Neural progenitor cell (in vitro differentiated cells): ENCODE results near the gene NPC1L1. TPM values are rescaled to one million over a fixed set of nuclear protein-coding genes. Genes with fewer than 3 reads are reported as not detected.
A peak's percentile ranks its signal among the peaks of the same experiment; 100 is the strongest.

Source experiments
- DNase-seq: peaks from one replicate; pipeline ENCODE4 v3.0.0-alpha.2; 2016; ENCODE audit warnings: low spot score
- H2AFZ ChIP-seq: fragments of 200-600 bp; sonication (generic); replicated peaks from 2 replicates; pipeline ENCODE4 v1.6.1; 2016; ENCODE audit warnings: antibody characterized with exemption
- H3F3A ChIP-seq: fragments of 200-600 bp; sonication (generic); 2 replicates; pipeline ENCODE4 v1.6.1; 2016; ENCODE audit warnings: antibody characterized with exemption, low read depth
- H3K27ac ChIP-seq: fragments of 200-600 bp; sonication (generic); 2 replicates; pipeline ENCODE4 v1.5.1; 2016; ENCODE audit warnings: mild to moderate bottlenecking
- H3K27me3 ChIP-seq: fragments of 200-600 bp; sonication (generic); 2 replicates; pipeline ENCODE4 v1.6.1; 2016; ENCODE audit warnings: mild to moderate bottlenecking, moderate library complexity
- H3K36me3 ChIP-seq: fragments of 200-600 bp; sonication (generic); 2 replicates; pipeline ENCODE4 v1.5.1; 2016
- H3K4me1 ChIP-seq: fragments of 200-600 bp; sonication (generic); 2 replicates; pipeline ENCODE4 v1.6.1; 2016; ENCODE audit warnings: mixed run types
- H3K4me2 ChIP-seq: fragments of 200-600 bp; sonication (generic); 2 replicates; pipeline ENCODE4 v1.6.1; 2016
- H3K4me3 ChIP-seq: fragments of 200-600 bp; sonication (generic); 2 replicates; pipeline ENCODE4 v1.5.1; 2016
- H3K79me2 ChIP-seq: fragments of 200-600 bp; sonication (generic); 2 replicates; pipeline ENCODE4 v1.6.1; 2016; ENCODE audit warnings: low read depth
- H3K9ac ChIP-seq: fragments of 200-600 bp; sonication (generic); 2 replicates; pipeline ENCODE4 v1.6.1; 2016
- H3K9me3 ChIP-seq: fragments of 200-600 bp; sonication (generic); 2 replicates; pipeline ENCODE4 v1.5.1; 2016; ENCODE audit warnings: low read depth
- H4K20me1 ChIP-seq: fragments of 200-600 bp; sonication (generic); 2 replicates; pipeline ENCODE4 v1.6.1; 2016; ENCODE audit warnings: low read depth
- H3K27ac Mint-ChIP-seq: 3 replicates; pipeline ENCODE4 v1.8.0; 2021; ENCODE audit warnings: mixed read lengths
- H3K27me3 Mint-ChIP-seq: 2 replicates; pipeline ENCODE4 v1.8.0; 2022; ENCODE audit warnings: low read depth, mild to moderate bottlenecking, inconsistent platforms, moderate library complexity, mixed read lengths; ENCODE audit not compliant: insufficient read depth
- H3K36me3 Mint-ChIP-seq: 3 replicates; pipeline ENCODE4 v1.8.0; 2021; ENCODE audit warnings: mixed read lengths
- H3K4me1 Mint-ChIP-seq: 3 replicates; pipeline ENCODE4 v1.8.0; 2021; ENCODE audit warnings: mixed read lengths
- H3K4me3 Mint-ChIP-seq: 3 replicates; pipeline ENCODE4 v1.8.0; 2021; ENCODE audit warnings: mild to moderate bottlenecking, moderate library complexity, mixed read lengths
- H3K9me3 Mint-ChIP-seq: 3 replicates; pipeline ENCODE4 v1.8.0; 2020; ENCODE audit warnings: mixed read lengths
- EZH2 ChIP-seq: fragments of 200-600 bp; sonication (generic); IDR thresholded peaks from 2 replicates; pipeline ENCODE4 v1.6.1; 2017; ENCODE audit warnings: antibody characterized with exemption, mild to moderate bottlenecking, moderate library complexity
- EZH2phosphoT487 ChIP-seq: fragments of 200-600 bp; sonication (generic); IDR thresholded peaks from 2 replicates; pipeline ENCODE4 v1.6.1; 2017; ENCODE audit warnings: antibody characterized with exemption
- total RNA-seq: library from RNA; depleted of rRNA; stranded (reverse); fragments of >200 nt; gene quantifications from 2 replicates; pipeline ENCODE4 v1.2.3, GENCODE V29; 2015; ENCODE audit warnings: low replicate concordance
- TF ChIP-seq, protein P1 (sequence below): fragments of 200-600 bp; sonication (generic); IDR thresholded peaks from 2 replicates; pipeline ENCODE4 v1.5.1; 2017; ENCODE audit warnings: antibody characterized with exemption, mild to moderate bottlenecking

Gene NPC1L1
- total RNA-seq, 1 donor from 2014 or later = not detected

DNA sequence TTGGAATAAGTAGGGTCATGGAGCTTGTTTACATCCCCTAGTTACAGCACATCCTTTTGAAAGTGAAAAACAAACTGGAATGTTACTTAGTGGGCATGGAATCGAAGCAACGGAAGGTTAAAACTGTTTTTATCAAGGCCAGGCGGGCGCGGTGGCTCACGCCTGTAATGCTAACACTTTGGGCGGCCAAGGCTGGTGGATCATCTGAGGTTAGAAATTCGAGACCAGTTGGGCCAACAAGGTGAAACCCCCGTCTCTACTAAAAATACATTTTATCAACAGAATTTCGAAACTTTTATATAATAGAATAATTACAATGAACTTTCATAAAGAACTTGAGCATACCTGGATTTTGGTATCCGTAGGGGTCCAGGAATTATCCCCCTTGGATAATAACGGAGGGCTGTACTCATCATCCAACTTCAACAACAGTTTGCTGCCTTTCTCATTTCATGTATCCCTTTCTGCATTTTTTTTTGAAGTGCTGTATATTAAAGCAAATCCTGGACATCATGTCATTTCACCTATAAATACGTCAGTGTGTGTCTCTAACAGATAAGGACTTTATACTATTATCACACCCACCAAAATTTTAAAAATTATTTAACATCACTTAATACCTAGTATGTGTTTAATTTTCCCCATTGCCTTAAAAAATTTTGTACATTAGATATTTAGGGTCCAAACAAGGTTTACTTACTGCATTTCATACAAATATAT, 42.2 kb upstream of the NPC1L1 start:
- Histone ChIP-seq H3K79me2 (peaks cover 24% of the 10 kb centered on the region), H3K36me3 (no peaks in the 10 kb centered on the region), H3F3A (peaks cover 22% of the 10 kb centered on the region), H3K4me2 (peak overlapping the region; percentile 72), H3K9me3 (no peaks in the 10 kb centered on the region), H3K4me1 (peaks cover 9% of the 10 kb centered on the region), H2AFZ (peak overlapping the region; percentile 45), H3K27me3 (no peaks in the 10 kb centered on the region), H3K9ac (no peak overlapping the region), H3K27ac (no peak overlapping the region), H4K20me1 (peaks cover 9% of the 10 kb centered on the region), H3K4me3 (peak overlapping the region; percentile 60)
- H3K27ac Mint-ChIP-seq = peak overlapping the region; percentile 92
- no peak for DNase-seq
- H3K36me3 Mint-ChIP-seq = peaks cover 15% of the 10 kb centered on the region
- H3K9me3 Mint-ChIP-seq = no peaks in the 10 kb centered on the region
- peaks cover 1% of the 10 kb centered on the region for H3K27me3 Mint-ChIP-seq
- peaks cover 25% of the 10 kb centered on the region for H3K4me1 Mint-ChIP-seq
- peak overlapping the region; percentile 90 for H3K4me3 Mint-ChIP-seq
- TF ChIP-seq, protein P1, sequence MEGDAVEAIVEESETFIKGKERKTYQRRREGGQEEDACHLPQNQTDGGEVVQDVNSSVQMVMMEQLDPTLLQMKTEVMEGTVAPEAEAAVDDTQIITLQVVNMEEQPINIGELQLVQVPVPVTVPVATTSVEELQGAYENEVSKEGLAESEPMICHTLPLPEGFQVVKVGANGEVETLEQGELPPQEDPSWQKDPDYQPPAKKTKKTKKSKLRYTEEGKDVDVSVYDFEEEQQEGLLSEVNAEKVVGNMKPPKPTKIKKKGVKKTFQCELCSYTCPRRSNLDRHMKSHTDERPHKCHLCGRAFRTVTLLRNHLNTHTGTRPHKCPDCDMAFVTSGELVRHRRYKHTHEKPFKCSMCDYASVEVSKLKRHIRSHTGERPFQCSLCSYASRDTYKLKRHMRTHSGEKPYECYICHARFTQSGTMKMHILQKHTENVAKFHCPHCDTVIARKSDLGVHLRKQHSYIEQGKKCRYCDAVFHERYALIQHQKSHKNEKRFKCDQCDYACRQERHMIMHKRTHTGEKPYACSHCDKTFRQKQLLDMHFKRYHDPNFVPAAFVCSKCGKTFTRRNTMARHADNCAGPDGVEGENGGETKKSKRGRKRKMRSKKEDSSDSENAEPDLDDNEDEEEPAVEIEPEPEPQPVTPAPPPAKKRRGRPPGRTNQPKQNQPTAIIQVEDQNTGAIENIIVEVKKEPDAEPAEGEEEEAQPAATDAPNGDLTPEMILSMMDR = no peak
- TF ChIP-seq EZH2phosphoT487 (no peak), EZH2 (no peak)

GRCh38 chr7:44581879-44582603, 40.9 kb upstream of the NPC1L1 start, which contains the start of gene TMED4:
Gene TMED4, minus strand, starts transcription at chr7:44582231. Its CDS starts 25 bp downstream, at chr7:44582206.
- Histone ChIP-seq H3K4me2 (peak within 1 kb of the TSS; percentile 95), H2AFZ (peak within 1 kb of the TSS; percentile 45), H3K27ac (peak within 1 kb of the TSS; percentile 54), H3K4me1 (peaks cover 9% of the 10 kb centered on the region), H3K27me3 (no peaks in the 10 kb centered on the region), H3K9ac (peak within 1 kb of the TSS; percentile 78), H3K9me3 (no peaks in the 10 kb centered on the region), H4K20me1 (peaks cover 9% of the 10 kb centered on the region), H3K4me3 (peak within 1 kb of the TSS; percentile 66), H3K79me2 (peaks cover 24% of the 10 kb centered on the region), H3K36me3 (no peaks in the 10 kb centered on the region), H3F3A (peaks cover 27% of the 10 kb centered on the region)
- Mint-ChIP-seq H3K27ac (peak within 1 kb of the TSS; percentile 92), H3K27me3 (no peaks in the 10 kb centered on the region), H3K9me3 (no peaks in the 10 kb centered on the region), H3K4me1 (peaks cover 23% of the 10 kb centered on the region), H3K4me3 (peak within 1 kb of the TSS; percentile 90), H3K36me3 (peaks cover 16% of the 10 kb centered on the region)
- no peak for TF ChIP-seq EZH2
- no peak for TF ChIP-seq EZH2phosphoT487
- TF ChIP-seq, protein P1 = no peak
- DNase-seq = peak; percentile 99

- DNase-seq = no peak
- H3K27ac Mint-ChIP-seq = peak overlapping the region; percentile 74
Measured at GRCh38 chr7:44580945-44581878, 40.1 kb upstream of the NPC1L1 start.

More at GRCh38 chr7:44580945-44581878, 40.1 kb upstream of the NPC1L1 start:
- TF ChIP-seq EZH2 = no peak
- TF ChIP-seq, protein P1 = no peak
- TF ChIP-seq EZH2phosphoT487 = no peak
- no peaks in the 10 kb centered on the region for H3K9me3 ChIP-seq
- no peak overlapping the region for H3K27ac ChIP-seq
- H3F3A ChIP-seq = peaks cover 29% of the 10 kb centered on the region
- H3K4me3 ChIP-seq = peak overlapping the region; percentile 66
- no peaks in the 10 kb centered on the region for H3K36me3 ChIP-seq
- H3K79me2 ChIP-seq = peaks cover 24% of the 10 kb centered on the region
- Mint-ChIP-seq H3K9me3 (no peaks in the 10 kb centered on the region), H3K4me3 (peak overlapping the region; percentile 90), H3K27me3 (no peaks in the 10 kb centered on the region), H3K4me1 (peaks cover 25% of the 10 kb centered on the region), H3K36me3 (peaks cover 17% of the 10 kb centered on the region)
- peak overlapping the region; percentile 78 for H3K9ac ChIP-seq
- peaks cover 9% of the 10 kb centered on the region for H3K4me1 ChIP-seq
- H4K20me1 ChIP-seq = peaks cover 9% of the 10 kb centered on the region
- no peaks in the 10 kb centered on the region for H3K27me3 ChIP-seq
- peak overlapping the region; percentile 28 for H2AFZ ChIP-seq
- H3K4me2 ChIP-seq = peak overlapping the region; percentile 95
